HG03097 (cell line): ENCODE data around the gene MBTD1.

Source experiments
- ATAC-seq: cut with Tn5 transposase; IDR thresholded peaks from one replicate; pipeline ENCODE4 v1.9.1; 2021; ENCODE audit not compliant: unreplicated experiment, low FRiP score

The MBTD1 gene

GRCh38 chr17:51152766-51153209 is 107.1 kb downstream of the MBTD1 start:
- ATAC-seq, result no peak

- ATAC-seq, result no peak
Observed at GRCh38 chr17:51150932-51151331, 108.9 kb downstream of the MBTD1 start.

- ATAC-seq, result no peak
Observed at GRCh38 chr17:51149163-51149562, 110.7 kb downstream of the MBTD1 start.

- no peak for ATAC-seq
Observed at GRCh38 chr17:51147650-51148049, 112.2 kb downstream of the MBTD1 start.

- ATAC-seq, result no peak
Observed at GRCh38 chr17:51144266-51145022, 115.4 kb downstream of the MBTD1 start.

DNA sequence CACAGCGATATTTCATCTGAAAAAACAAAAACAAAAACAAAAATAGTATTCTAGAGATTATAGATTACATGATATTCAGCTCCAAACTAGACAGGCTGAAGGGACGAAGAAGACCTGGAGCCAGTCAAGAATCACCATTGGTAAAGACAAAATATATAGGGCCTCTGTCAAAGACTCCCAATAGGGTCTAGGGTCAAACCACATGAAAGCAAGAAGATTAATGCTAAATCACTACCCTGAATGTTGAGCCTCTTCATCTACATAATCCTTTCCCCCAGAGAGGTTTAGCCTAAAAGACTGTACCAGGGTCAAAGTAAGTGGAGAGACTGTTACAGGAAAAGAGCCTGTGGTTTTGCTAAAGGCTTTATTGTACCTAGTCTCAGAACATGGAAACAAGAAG is 117.3 kb downstream of the MBTD1 start:
- ATAC-seq, result no peak

GRCh38 chr17:51135956-51136355 is 123.9 kb downstream of the MBTD1 start:
- ATAC-seq, result no peak

- no peak for ATAC-seq
Observed at GRCh38 chr17:51133365-51133764, 126.5 kb downstream of the MBTD1 start.

DNA sequence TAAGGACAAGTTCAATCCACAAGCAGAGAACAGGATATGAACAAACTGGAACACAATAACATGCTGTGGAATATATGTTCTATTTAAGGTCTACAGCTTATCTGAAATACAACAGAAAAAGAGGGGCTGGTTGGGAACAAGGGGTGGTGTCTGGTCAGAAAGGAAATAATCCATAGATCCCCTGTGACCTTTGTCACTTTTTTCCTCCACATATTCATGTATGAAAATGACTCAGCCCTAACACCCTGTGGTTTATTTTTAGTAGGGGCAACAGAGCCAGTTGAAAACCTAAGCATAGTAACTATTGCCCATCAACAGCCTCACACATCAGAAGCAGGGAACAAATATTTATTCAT is 126.9 kb downstream of the MBTD1 start:
- ATAC-seq, result peak; percentile 62

- no peak for ATAC-seq
Observed at GRCh38 chr17:51128076-51128475, 131.8 kb downstream of the MBTD1 start.
